ENCODE measurements around the gene TYMP.

DNA sequence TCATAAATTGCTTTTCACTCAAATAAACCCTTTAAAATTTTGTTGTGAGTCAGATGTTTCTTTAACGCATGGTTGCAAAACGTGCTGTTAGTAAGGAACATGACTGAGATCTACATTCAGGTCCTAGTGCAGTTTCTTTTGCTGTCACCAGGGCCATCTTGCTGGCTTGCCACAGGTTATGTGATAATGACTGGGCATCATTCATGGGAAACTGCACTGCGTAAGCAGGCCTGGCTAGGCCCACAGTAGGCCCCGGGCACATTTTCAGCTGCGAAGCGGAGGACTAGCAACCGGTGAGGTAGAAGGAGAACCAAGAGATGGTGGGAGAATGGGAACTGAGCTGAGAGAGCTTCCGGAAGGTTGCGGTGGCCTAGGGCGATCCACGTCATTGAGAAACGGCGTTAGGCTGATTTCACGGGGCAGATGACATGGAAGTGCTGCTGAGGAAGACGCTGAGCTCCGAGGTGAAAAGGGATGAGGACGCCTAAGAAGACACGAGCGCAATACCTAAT lies 12.7 kb upstream of the TYMP start:
- peak in 1 of 3 donors; percentile 48 for TF ChIP-seq POLR2A (IDR thresholded peaks at IDR 0.05)
- TF ChIP-seq, protein P1, sequence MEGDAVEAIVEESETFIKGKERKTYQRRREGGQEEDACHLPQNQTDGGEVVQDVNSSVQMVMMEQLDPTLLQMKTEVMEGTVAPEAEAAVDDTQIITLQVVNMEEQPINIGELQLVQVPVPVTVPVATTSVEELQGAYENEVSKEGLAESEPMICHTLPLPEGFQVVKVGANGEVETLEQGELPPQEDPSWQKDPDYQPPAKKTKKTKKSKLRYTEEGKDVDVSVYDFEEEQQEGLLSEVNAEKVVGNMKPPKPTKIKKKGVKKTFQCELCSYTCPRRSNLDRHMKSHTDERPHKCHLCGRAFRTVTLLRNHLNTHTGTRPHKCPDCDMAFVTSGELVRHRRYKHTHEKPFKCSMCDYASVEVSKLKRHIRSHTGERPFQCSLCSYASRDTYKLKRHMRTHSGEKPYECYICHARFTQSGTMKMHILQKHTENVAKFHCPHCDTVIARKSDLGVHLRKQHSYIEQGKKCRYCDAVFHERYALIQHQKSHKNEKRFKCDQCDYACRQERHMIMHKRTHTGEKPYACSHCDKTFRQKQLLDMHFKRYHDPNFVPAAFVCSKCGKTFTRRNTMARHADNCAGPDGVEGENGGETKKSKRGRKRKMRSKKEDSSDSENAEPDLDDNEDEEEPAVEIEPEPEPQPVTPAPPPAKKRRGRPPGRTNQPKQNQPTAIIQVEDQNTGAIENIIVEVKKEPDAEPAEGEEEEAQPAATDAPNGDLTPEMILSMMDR (IDR thresholded peaks at IDR 0.05): no peak
